ENCODE data around the gene PTPRE. TPM values are rescaled to one million over a fixed set of nuclear protein-coding genes. Genes with fewer than 3 reads are reported as not detected.

The PTPRE gene
- total and polyA plus RNA-seq, 5 donors, result 6.7 to 21.1 (median 12.9) TPM

DNA sequence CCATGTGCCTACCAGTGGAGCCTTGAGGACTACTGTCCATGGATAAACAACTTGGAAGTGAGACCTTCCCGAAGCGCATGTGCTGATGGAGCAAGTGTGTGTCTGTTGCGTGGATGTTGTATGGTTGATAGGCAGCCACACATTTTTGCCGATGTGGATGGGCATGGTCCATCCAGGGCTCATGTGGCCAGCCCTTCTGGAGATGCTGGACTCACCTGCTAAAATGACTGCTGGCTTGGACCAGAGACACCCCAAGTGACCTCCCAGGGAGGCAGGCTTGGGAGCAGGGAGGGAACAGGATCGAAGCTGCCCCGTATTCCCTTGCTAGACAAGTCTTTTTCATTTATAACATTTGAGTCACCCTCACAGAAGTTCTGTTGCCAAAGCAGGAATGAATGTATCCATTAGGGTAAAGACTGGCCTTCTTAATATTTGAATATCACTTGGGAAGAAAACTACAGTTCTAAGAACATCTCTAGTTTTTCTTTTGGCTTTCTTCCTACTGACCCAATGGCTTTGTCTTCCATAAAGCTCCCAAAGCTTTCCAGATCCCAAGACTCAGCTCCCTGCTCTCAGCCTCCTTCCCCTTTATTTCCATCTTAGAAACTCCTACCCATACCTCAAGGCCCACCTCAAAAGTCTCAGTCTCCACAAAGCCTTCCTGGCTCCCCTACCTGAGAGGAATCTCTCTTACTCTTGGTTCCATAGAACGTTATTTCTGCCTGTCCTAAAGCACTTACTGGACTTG is 3.0 kb downstream of the PTPRE start:
- no peak overlapping the region for H3K27ac ChIP-seq (ENCODE audit: low read length)
- ATAC-seq, result no peak
- intact Hi-C loops (cut with DNase I), result loop anchor here in 3 of 4 donors (5.0 to 10.0 kb wide), 3 partner anchors 152 to 157 kb away; no protein-coding TSS in a partner anchor
- H3K9me3 ChIP-seq (ENCODE audit: control insufficient read depth, low read length), result no peaks in the 10 kb centered on the region
- WGBS, result 85% methylated on average over 7 of the region's 7 CpGs
- DNase-seq, result no peak
- H3K27me3 ChIP-seq (ENCODE audit: control insufficient read depth, insufficient read depth), result no peaks in the 10 kb centered on the region
- H3K4me3 ChIP-seq (ENCODE audit: low read length), result no peak overlapping the region
- peaks cover 20% of the 10 kb centered on the region for H3K4me1 ChIP-seq (ENCODE audit: control insufficient read depth, insufficient read depth, low read length)

GRCh38 chr10:127910464-127910770 is 3.5 kb downstream of the PTPRE start:
- Histone ChIP-seq H3K27me3 (ENCODE audit: control insufficient read depth, insufficient read depth) (no peaks in the 10 kb centered on the region), H3K4me1 (ENCODE audit: control insufficient read depth, insufficient read depth, low read length) (peaks cover 20% of the 10 kb centered on the region), H3K27ac (ENCODE audit: low read length) (no peak overlapping the region), H3K4me3 (ENCODE audit: low read length) (no peak overlapping the region), H3K9me3 (ENCODE audit: control insufficient read depth, low read length) (no peaks in the 10 kb centered on the region)
- intact Hi-C loops (cut with DNase I), result no loop called here
- 93% methylated on average over 2 of the region's 2 CpGs for WGBS
- ATAC-seq (no peak), DNase-seq (no peak)

- H3K4me1 ChIP-seq (ENCODE audit: control insufficient read depth, insufficient read depth, low read length), result peaks cover 20% of the 10 kb centered on the region
- no peaks in the 10 kb centered on the region for H3K9me3 ChIP-seq (ENCODE audit: control insufficient read depth, low read length)
- no peak overlapping the region for H3K4me3 ChIP-seq (ENCODE audit: low read length)
- ATAC-seq (peak; percentile 10 to 55), DNase-seq (peak in 1 of 3 donors; percentile 70)
- peak overlapping the region; percentile 78 for H3K27ac ChIP-seq (ENCODE audit: low read length)
- no peaks in the 10 kb centered on the region for H3K27me3 ChIP-seq (ENCODE audit: control insufficient read depth, insufficient read depth)
- WGBS, result 60% methylated on average over 10 of the region's 10 CpGs
- intact Hi-C loops (cut with DNase I), result no loop called here
Measured at GRCh38 chr10:127911218-127911866, 4.4 kb downstream of the PTPRE start.

DNA sequence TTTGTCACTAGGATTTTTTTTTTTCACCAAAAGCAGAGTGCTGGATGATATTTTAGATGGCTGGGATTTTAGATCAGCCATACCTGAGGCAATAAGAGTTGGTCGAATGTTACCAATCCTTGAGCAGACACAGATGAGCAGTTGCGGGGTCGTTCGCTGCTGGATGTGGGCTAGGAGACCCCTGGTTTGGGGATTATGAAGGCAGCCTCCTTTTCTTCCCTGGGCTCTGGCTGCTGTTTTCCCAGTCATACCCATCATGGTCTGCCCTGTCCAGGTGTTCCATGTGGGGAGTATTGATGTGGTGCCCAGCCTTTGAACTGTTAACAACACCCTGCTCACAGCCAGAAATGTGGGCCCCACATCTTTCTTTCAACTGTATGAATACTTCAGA is 5.0 kb downstream of the PTPRE start:
- H3K27ac ChIP-seq (ENCODE audit: low read length), result peak overlapping the region; percentile 88
- H3K9me3 ChIP-seq (ENCODE audit: control insufficient read depth, low read length), result no peaks in the 10 kb centered on the region
- H3K4me3 ChIP-seq (ENCODE audit: low read length), result no peak overlapping the region
- intact Hi-C loops (cut with DNase I), result no loop called here
- peaks cover 20% of the 10 kb centered on the region for H3K4me1 ChIP-seq (ENCODE audit: control insufficient read depth, insufficient read depth, low read length)
- no peaks in the 10 kb centered on the region for H3K27me3 ChIP-seq (ENCODE audit: control insufficient read depth, insufficient read depth)
- no peak for ATAC-seq
- WGBS, result 94% methylated on average over 4 of the region's 4 CpGs
- no peak for DNase-seq

DNA sequence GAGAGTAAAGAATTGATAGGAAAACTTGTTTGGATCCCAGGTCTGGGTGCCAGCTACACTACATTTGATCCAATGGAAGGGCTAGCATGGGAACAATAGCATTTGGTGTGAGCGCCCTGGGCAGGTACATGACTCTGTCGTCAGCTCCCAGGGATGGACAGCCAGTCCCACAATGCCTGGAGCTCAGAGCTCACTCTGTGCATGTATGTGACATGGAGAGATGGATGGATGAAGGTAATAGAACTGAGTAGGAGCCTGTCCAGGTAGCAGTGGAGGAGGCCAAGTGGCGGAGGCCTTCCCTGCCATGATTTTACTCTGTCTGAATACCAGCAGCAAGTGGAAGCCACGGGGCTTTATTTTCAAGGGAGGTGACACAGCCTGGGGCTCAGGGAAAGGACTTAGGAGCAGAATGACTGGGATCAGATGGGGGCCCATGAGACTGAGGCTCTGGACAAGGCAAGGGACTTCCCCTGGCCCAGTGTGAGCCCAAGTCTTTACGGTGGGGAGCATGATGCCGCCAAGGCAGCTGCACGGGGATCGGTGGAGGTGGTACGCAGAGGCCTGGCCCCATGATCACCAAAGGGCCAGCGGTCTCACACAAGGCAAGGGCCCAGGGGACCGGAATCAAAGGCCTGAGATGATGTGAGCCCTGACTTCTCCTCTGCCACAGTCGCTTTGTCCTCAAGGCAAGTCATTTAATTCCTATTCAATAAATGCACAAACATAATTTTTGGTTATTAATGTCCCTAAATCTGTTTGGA is 5.9 kb downstream of the PTPRE start:
- DNase-seq, result no peak
- Histone ChIP-seq H3K27ac (ENCODE audit: low read length) (peak overlapping the region; percentile 65), H3K9me3 (ENCODE audit: control insufficient read depth, low read length) (no peaks in the 10 kb centered on the region), H3K27me3 (ENCODE audit: control insufficient read depth, insufficient read depth) (no peaks in the 10 kb centered on the region), H3K4me3 (ENCODE audit: low read length) (no peak overlapping the region), H3K4me1 (ENCODE audit: control insufficient read depth, insufficient read depth, low read length) (peaks cover 20% of the 10 kb centered on the region)
- WGBS, result 96% methylated on average over 12 of the region's 12 CpGs
- ATAC-seq, result no peak
- intact Hi-C loops (cut with DNase I), result no loop called here

DNA sequence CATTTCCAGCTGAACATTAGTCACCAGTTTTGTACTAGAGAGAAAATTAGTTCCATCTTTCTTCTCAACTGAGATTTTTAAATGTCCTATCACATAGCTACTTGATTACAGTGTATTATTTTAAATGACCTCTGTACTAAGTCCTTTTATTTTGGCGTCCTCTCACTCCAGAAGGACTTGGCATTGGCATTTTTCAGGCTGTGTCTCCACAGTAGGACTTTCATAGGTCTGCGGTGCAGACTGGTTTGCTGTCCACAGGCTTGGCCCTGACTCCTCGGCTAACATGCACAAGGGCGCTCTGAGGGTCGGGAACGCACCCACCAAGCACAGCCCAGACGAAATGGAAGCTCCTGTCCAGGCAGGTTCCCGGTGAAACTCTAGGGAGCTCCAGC is 6.5 kb downstream of the PTPRE start:
- intact Hi-C loops (cut with DNase I), result no loop called here
- H3K27me3 ChIP-seq (ENCODE audit: control insufficient read depth, insufficient read depth), result no peaks in the 10 kb centered on the region
- H3K9me3 ChIP-seq (ENCODE audit: control insufficient read depth, low read length), result no peaks in the 10 kb centered on the region
- no peak overlapping the region for H3K4me3 ChIP-seq (ENCODE audit: low read length)
- ATAC-seq, result peak in 1 of 2 donors; percentile 35
- peaks cover 17% of the 10 kb centered on the region for H3K4me1 ChIP-seq (ENCODE audit: control insufficient read depth, insufficient read depth, low read length)
- H3K27ac ChIP-seq (ENCODE audit: low read length), result peak overlapping the region; percentile 78
- DNase-seq, result no peak
- 88% methylated on average over 8 of the region's 8 CpGs for WGBS

- Histone ChIP-seq H3K4me3 (ENCODE audit: low read length) (no peak overlapping the region), H3K4me1 (ENCODE audit: control insufficient read depth, insufficient read depth, low read length) (peaks cover 21% of the 10 kb centered on the region), H3K9me3 (ENCODE audit: control insufficient read depth, low read length) (no peaks in the 10 kb centered on the region), H3K27ac (ENCODE audit: low read length) (no peak overlapping the region), H3K27me3 (ENCODE audit: control insufficient read depth, insufficient read depth) (no peaks in the 10 kb centered on the region)
- DNase-seq, result no peak
- no peak for ATAC-seq
- intact Hi-C loops (cut with DNase I), result no loop called here
- WGBS, result 88% methylated on average over 4 of the region's 4 CpGs
Measured at GRCh38 chr10:127915324-127915723, 8.4 kb downstream of the PTPRE start.

DNA sequence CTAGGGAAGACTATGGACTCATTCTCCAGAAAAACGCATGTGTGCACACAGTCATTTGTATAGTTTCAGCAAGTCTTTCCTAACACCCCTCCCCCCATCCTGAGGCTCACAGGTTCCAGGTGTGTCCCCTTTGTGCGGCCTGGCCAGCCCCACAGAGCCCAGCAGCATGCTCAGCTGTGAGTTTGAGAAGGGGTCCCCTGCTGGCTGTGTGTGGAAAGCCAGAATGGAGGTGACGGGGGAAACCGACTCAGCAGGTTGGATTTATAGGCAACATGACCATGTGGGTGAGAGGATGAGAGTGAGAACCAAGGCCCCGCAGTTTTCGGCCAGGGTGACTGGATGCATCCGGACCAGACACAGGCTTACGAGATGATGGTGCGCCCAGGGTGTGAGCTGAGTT is 9.9 kb downstream of the PTPRE start:
- Histone ChIP-seq H3K27me3 (ENCODE audit: control insufficient read depth, insufficient read depth) (no peaks in the 10 kb centered on the region), H3K9me3 (ENCODE audit: control insufficient read depth, low read length) (no peaks in the 10 kb centered on the region), H3K27ac (ENCODE audit: low read length) (no peak overlapping the region), H3K4me1 (ENCODE audit: control insufficient read depth, insufficient read depth, low read length) (peaks cover 21% of the 10 kb centered on the region), H3K4me3 (ENCODE audit: low read length) (no peak overlapping the region)
- WGBS, result 95% methylated on average over 9 of the region's 9 CpGs
- DNase-seq (no peak), ATAC-seq (no peak)
- intact Hi-C loops (cut with DNase I), result no loop called here

DNA sequence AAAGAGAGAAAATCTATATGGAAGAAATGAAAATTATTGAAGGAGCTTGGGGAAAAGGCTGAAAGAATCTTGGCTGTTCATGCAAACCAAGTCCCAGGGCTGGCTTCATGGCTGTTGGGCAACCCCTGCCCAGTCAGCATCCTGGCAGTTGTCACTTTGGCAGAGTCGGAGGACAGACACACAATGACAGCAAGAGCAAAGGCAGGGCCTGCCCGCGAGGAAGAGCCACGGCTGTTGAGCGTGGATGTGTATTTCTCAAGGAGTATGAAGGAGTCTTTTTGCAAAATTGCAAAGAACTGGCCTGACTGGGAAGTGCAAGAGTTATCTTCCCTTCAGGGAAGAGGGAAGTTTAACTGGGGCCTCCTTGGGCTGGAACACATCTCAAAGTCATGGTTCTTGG is 11.7 kb downstream of the PTPRE start:
- ATAC-seq (no peak), DNase-seq (peak; percentile 54 to 79 (median 77))
- H3K9me3 ChIP-seq (ENCODE audit: control insufficient read depth, low read length), result no peaks in the 10 kb centered on the region
- intact Hi-C loops (cut with DNase I), result no loop called here
- peaks cover 19% of the 10 kb centered on the region for H3K4me1 ChIP-seq (ENCODE audit: control insufficient read depth, insufficient read depth, low read length)
- H3K4me3 ChIP-seq (ENCODE audit: low read length), result no peak overlapping the region
- 85% methylated on average over 5 of the region's 5 CpGs for WGBS
- H3K27ac ChIP-seq (ENCODE audit: low read length), result no peak overlapping the region
- H3K27me3 ChIP-seq (ENCODE audit: control insufficient read depth, insufficient read depth), result no peaks in the 10 kb centered on the region

DNA sequence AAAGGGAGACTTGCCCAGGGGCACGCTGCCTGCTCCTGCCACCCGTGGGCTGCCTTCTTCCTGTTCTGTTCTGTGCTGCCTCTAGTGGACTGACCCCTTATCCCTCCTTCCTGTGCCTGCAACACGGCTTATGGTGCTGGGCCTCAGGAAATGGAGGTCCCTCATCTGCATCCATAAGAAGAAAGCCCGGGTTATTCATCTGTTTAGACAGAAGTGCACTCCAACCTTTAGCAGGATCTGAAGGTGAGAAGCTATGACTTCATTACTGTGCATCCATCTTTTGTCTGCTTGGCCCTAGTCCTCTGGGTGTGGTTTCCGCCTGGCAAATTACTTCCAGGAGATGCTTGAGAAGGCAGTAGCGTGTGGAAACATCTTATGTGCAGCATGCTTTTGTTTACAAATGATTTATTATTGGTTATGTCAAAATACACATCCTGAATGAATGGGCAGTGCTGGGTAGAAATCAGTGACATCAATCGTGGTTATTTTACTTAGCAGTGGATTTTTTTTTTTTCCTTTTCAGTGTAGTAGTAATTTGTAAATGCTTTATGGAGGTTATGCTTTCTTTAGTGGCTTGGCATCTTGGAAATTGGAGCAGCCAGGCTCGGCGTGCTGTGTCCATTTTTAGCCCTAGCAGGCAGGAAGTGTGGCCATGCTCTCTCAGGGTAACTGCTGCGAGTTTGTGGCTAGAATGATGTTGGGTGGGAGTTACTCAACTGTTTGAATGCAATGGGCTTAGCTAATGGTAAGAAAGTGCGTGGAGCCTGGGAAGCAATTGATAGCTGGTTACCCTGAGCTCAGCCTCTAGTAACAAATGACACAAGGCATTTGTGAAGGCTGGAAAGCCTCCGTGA is 12.7 kb downstream of the PTPRE start:
- peaks cover 16% of the 10 kb centered on the region for H3K4me1 ChIP-seq (ENCODE audit: control insufficient read depth, insufficient read depth, low read length)
- ATAC-seq (peak in 1 of 2 donors; percentile 17), DNase-seq (peak in 1 of 3 donors; percentile 56)
- intact Hi-C loops (cut with DNase I), result loop anchor here in 1 of 4 donors (10.0 kb wide), 1 partner anchor 55 kb away; no protein-coding TSS in a partner anchor
- H3K9me3 ChIP-seq (ENCODE audit: control insufficient read depth, low read length), result no peaks in the 10 kb centered on the region
- H3K4me3 ChIP-seq (ENCODE audit: low read length), result no peak overlapping the region
- H3K27me3 ChIP-seq (ENCODE audit: control insufficient read depth, insufficient read depth), result no peaks in the 10 kb centered on the region
- peak overlapping the region; percentile 43 for H3K27ac ChIP-seq (ENCODE audit: low read length)
- whole genome bisulfite sequencing, result 43% methylated on average over 12 of the region's 12 CpGs

All from right cardiac atrium (tissue), 5 donors.